ENCODE results near the gene C20orf96.

The C20orf96 gene

GRCh38 chr20:311609-312008 lies 21.1 kb upstream of the C20orf96 start:
- DNase-seq: no peak

- DNase-seq: no peak
Measured at GRCh38 chr20:310645-311044, 20.1 kb upstream of the C20orf96 start.

- peak; percentile 98 for DNase-seq
Measured at GRCh38 chr20:309841-310644, 19.5 kb upstream of the C20orf96 start.

- DNase-seq: no peak
Measured at GRCh38 chr20:309306-309840, 18.8 kb upstream of the C20orf96 start.

- no peak for DNase-seq
Measured at GRCh38 chr20:308427-309038, 18.0 kb upstream of the C20orf96 start.

GRCh38 chr20:305745-306144 lies 15.2 kb upstream of the C20orf96 start:
- DNase-seq: no peak

GRCh38 chr20:301886-302848 lies 11.6 kb upstream of the C20orf96 start:
- DNase-seq: no peak

- no peak for DNase-seq
Measured at GRCh38 chr20:300345-300990, 9.9 kb upstream of the C20orf96 start.

- DNase-seq: no peak
Measured at GRCh38 chr20:298776-299391, 8.3 kb upstream of the C20orf96 start.

GRCh38 chr20:297925-298775 lies 7.6 kb upstream of the C20orf96 start:
- peak; percentile 18 for DNase-seq

- peak; percentile 68 for DNase-seq
Measured at GRCh38 chr20:297098-297924, 6.8 kb upstream of the C20orf96 start, which contains the start of gene ZCCHC3. Gene ZCCHC3, plus strand, starts transcription at chr20:297570. Its CDS starts 17 bp downstream, at chr20:297587.

- DNase-seq: no peak
Measured at GRCh38 chr20:295804-296203, 5.3 kb upstream of the C20orf96 start.

- no peak for DNase-seq
Measured at GRCh38 chr20:294602-295001, 4.1 kb upstream of the C20orf96 start.

GRCh38 chr20:289693-290083 lies 862 bp downstream of the C20orf96 start:
- DNase-seq: no peak

- DNase-seq: no peak
Measured at GRCh38 chr20:288956-289692, 1.4 kb downstream of the C20orf96 start.

GRCh38 chr20:286508-286907 lies 4.0 kb downstream of the C20orf96 start:
- DNase-seq: no peak

- DNase-seq: no peak
Measured at GRCh38 chr20:284172-284571, 6.4 kb downstream of the C20orf96 start.

- no peak for DNase-seq
Measured at GRCh38 chr20:278607-279571, 11.7 kb downstream of the C20orf96 start.

All from NCI-H524 treated with DMSO at 0.1 percent for 48 hours (cell line).